Fibroblast of peridontal ligament (primary cell): ENCODE measurements around the gene CPT1A.

Experiments
- DNase-seq: peaks from one replicate; pipeline ENCODE4 v3.0.0-alpha.2; 2010; ENCODE audit errors: extremely low read depth

The CPT1A gene

DNA sequence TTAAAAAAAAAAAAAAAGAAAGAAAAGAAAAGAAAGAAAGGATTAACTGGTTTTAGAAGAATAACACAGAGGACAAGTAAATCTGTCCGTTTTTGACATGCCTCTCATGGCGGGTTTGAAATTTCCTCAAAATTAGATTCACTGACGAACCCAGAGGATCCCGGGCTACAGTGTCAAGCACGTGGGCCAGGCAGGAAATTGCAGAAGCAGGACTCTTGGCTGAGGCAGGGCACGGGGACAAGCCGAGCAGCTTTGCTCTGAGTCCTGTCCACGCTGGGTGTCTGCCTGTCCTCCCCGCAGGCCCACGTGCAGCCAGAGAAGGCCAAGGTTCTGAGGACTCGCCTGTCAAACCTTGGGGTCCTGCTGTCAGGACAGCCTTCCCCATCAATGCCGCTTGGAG is 132.7 kb downstream of the CPT1A start:
- DNase-seq: no peak

DNA sequence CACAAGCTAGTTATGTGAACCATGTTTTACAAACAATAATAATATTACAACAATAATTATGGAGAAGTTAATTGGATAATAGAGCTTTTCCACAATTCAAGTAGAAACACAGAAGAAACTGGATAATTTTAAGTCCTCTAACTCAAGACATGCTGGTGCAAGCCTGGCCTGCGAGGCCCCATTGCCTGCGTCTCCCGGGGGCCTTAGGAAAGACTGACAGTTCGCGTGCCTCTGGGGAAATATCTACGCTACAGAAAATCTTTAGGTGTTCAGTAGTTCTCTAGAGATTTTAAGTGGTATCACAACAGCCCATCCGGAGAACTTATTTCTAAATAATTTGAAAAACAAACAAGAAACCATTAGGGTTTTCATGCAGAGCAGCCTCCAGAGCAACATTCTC is 134.2 kb downstream of the CPT1A start:
- no peak for DNase-seq

GRCh38 chr11:68704887-68705286 is 136.8 kb downstream of the CPT1A start:
- DNase-seq: no peak
